Epithelial cell of proximal tubule (primary cell): ENCODE results near the gene ROBO2. TPM values are rescaled to one million over a fixed set of nuclear protein-coding genes. Genes with fewer than 3 reads are reported as not detected.

Experiments
- DNase-seq: peaks from one replicate; pipeline ENCODE4 v3.0.0-alpha.2; 2011; ENCODE audit warnings: low read depth
- H3K4me3 ChIP-seq: 2 replicates; pipeline ENCODE4 v1.5.1; 2011; ENCODE audit warnings: low read depth, mild to moderate bottlenecking, low read length
- CTCF ChIP-seq: conservative IDR thresholded peaks from 2 replicates; pipeline ENCODE4 v1.5.1; 2012; ENCODE audit warnings: low read depth, mild to moderate bottlenecking, low read length
- total RNA-seq: library from RNA; depleted of rRNA; stranded (reverse); fragments of >200 nt; gene quantifications from 2 replicates; pipeline ENCODE4 v1.2.3, GENCODE V29; 2015

ROBO2 gene
- 0.07 and 0.52 TPM in 2 replicates for total RNA-seq

- peak within 1 kb of the TSS; percentile 45 for H3K4me3 ChIP-seq
- no peak for TF ChIP-seq CTCF
- no peak for DNase-seq
Measured at GRCh38 chr3:77039606-77040171, at the start of gene ROBO2. Gene ROBO2, plus strand, starts transcription at chr3:77040099. Its CDS starts 687 bp downstream, at chr3:77040786.

- DNase-seq: peak; percentile 12
- TF ChIP-seq CTCF: no peak
- no peak overlapping the region for H3K4me3 ChIP-seq
Measured at GRCh38 chr3:76990606-76991005, 49.3 kb upstream of the ROBO2 start.

GRCh38 chr3:76991165-76991564, 48.7 kb upstream of the ROBO2 start:
- no peak for DNase-seq
- H3K4me3 ChIP-seq: no peak overlapping the region
- no peak for TF ChIP-seq CTCF

GRCh38 chr3:76997733-76998132, 42.2 kb upstream of the ROBO2 start:
- no peak overlapping the region for H3K4me3 ChIP-seq
- TF ChIP-seq CTCF: no peak
- no peak for DNase-seq

GRCh38 chr3:76998555-76998954, 41.3 kb upstream of the ROBO2 start:
- no peak overlapping the region for H3K4me3 ChIP-seq
- DNase-seq: peak; percentile 63
- TF ChIP-seq CTCF: no peak

GRCh38 chr3:77001062-77001701, 38.7 kb upstream of the ROBO2 start:
- no peak overlapping the region for H3K4me3 ChIP-seq
- DNase-seq: no peak
- TF ChIP-seq CTCF: no peak

GRCh38 chr3:77014226-77014625, 25.7 kb upstream of the ROBO2 start:
- no peak for DNase-seq
- H3K4me3 ChIP-seq: no peak overlapping the region
- TF ChIP-seq CTCF: no peak
